ENCODE measurements around the gene MCCC1.
"Not testable (repeated sequence)": the region's sequence is repeated elsewhere in the genome, so short reads cannot be mapped to it uniquely, and the experiment has no call there.

The MCCC1 gene

DNA sequence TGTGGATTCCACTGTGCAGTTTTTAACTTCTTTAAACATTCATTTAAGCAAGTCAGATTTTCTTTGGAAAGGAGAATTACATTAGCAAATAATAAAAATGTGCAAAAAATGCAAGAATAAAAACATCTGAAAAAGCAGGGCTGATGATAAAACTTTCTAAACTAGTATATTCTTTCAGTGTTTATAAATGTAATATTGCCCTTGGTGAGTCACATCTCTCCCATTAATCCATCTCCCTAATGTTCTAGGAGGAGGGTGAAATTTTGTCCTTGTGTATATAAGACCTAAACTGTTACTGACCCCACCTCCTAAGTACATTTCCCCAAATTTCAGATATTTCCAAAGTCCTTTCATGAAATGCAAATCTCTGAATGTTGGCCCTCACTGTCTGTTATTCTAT is 90.5 kb downstream of the MCCC1 start:
- DNase-seq (ENCODE audit: extremely low spot score) = no peak
- ChIA-PET POLR2A (no interaction called here), CTCF (no interaction called here)
- TF ChIP-seq, protein P1, sequence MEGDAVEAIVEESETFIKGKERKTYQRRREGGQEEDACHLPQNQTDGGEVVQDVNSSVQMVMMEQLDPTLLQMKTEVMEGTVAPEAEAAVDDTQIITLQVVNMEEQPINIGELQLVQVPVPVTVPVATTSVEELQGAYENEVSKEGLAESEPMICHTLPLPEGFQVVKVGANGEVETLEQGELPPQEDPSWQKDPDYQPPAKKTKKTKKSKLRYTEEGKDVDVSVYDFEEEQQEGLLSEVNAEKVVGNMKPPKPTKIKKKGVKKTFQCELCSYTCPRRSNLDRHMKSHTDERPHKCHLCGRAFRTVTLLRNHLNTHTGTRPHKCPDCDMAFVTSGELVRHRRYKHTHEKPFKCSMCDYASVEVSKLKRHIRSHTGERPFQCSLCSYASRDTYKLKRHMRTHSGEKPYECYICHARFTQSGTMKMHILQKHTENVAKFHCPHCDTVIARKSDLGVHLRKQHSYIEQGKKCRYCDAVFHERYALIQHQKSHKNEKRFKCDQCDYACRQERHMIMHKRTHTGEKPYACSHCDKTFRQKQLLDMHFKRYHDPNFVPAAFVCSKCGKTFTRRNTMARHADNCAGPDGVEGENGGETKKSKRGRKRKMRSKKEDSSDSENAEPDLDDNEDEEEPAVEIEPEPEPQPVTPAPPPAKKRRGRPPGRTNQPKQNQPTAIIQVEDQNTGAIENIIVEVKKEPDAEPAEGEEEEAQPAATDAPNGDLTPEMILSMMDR (IDR thresholded peaks at IDR 0.05; ENCODE audit: control extremely low read depth, extremely low read depth, low read depth, missing control alignments) = no peak

DNA sequence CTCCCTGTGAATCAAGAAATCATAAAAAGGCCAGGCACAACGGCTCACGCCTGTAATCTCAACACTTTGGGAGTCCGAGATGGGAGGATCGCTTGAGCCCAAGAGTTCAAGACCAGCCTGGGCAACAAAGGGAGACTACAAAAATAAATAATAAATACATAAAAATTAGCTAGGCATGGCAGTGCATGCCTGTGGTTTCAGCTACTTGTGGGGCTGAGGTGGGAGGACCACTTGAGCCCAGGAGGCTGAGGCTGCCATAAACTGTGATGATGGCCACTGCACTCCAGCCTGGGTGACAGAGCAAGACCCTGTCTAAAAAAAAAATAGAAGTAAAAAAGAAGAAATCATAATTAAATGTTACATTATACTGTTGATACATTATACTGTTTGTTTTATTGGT is 91.0 kb downstream of the MCCC1 start:
- ChIA-PET POLR2A (no interaction called here), CTCF (no interaction called here)
- TF ChIP-seq, protein P1 (IDR thresholded peaks at IDR 0.05; ENCODE audit: control extremely low read depth, extremely low read depth, low read depth, missing control alignments) = no peak
- no peak for DNase-seq (ENCODE audit: extremely low spot score)

DNA sequence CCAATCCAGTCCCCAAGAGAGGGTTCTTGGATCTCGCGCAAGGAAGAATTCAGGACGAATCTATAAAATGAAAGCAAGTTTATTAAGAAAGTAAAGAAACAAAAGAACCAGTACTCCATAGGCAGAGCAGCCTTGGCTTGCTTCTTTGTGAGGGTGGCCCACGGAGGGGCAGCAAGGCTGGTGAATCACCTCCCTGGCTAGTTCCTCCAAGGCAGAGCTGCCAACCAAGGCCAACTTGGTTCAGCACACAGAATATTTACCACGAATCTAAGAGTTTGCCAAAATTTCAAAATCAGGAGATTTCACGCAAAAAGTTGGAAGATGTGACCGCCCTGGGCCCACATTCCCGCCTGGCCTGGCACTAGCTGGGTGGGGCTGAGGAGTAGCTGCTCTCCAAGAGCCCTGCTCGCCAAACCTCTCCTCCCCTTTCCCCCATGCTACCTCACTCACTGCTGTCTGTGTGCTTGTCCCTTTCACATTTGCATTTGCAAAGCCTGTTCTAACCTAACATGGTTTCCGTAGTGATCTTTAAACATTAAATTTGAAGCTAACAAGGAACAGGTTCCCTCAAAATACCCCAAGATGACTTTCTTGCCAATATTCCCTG is 92.8 kb downstream of the MCCC1 start:
- DNase-seq (ENCODE audit: extremely low spot score) = no peak
- CTCF ChIA-PET = interaction anchor here (0.8 kb wide), 1 partner anchor 25 kb away, joined by 3 read pairs; no protein-coding TSS in a partner anchor
- TF ChIP-seq, protein P1 (IDR thresholded peaks at IDR 0.05; ENCODE audit: control extremely low read depth, extremely low read depth, low read depth, missing control alignments) = no peak
- POLR2A ChIA-PET = no interaction called here

DNA sequence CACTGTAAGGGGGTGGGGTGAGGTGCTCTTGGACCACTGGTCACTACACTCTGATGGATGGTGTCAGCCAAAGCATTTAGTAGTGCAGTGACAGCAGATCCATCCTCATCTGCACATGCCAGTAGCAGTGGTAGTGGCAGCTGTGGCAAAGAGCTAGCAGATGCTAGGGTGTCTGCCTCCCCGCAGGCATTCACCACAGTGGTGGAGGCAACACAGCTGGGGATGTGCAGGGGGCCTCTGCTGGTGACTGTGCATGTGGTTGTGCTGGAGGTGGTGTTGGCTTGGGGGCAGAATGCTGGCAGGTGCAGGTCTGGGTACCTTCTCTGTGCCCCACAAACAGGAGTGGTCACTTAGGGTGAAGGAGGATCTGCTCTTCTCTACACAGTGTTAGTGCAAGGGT is 99.5 kb downstream of the MCCC1 start:
- POLR2A ChIA-PET = no interaction called here
- DNase-seq (ENCODE audit: extremely low spot score) = no peak
- TF ChIP-seq, protein P1 (IDR thresholded peaks at IDR 0.05; ENCODE audit: control extremely low read depth, extremely low read depth, low read depth, missing control alignments) = no peak
- CTCF ChIA-PET = interaction anchor here (1.0 kb wide), 1 partner anchor 33 kb away, joined by 3 read pairs; no protein-coding TSS in a partner anchor

DNA sequence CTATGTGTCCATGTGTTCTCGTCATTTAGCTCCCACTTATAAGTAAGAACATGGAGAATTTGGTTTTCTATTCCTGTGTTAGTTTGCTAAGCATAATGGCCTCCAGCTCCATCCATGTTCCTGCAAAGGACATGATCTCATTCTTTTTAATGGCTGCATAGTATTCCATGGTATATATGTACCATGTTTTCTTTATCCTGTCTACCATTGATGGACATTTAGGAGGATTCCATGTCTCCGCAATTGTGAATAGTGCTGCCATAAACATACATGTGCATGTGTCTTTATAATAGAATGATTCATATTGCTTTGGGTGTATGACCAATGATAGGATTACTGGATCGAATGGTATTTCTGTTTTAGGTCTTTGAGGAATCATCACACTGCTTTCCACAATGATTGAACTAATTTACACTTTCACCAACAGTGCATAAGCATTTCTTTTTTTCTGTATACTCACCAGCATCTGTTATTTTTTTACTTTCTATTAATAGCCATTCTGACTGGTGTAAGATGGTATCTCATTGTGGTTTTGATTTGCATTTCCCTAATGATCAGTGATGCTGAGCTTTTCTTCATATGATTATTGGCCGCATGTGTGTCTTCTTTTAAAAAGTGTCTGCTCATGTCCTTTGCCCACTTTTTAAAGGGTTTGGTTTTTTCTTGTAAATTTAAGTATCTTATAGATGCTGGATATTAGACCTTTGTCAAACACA is 105.7 kb downstream of the MCCC1 start:
- POLR2A ChIA-PET; DNase-seq (ENCODE audit: extremely low spot score): not testable (repeated sequence)
- CTCF ChIA-PET = interaction anchor here (1.2 to 1.6 kb wide), 2 partner anchors 11 to 18 kb away, joined by 3 read pairs; no protein-coding TSS in a partner anchor

DNA sequence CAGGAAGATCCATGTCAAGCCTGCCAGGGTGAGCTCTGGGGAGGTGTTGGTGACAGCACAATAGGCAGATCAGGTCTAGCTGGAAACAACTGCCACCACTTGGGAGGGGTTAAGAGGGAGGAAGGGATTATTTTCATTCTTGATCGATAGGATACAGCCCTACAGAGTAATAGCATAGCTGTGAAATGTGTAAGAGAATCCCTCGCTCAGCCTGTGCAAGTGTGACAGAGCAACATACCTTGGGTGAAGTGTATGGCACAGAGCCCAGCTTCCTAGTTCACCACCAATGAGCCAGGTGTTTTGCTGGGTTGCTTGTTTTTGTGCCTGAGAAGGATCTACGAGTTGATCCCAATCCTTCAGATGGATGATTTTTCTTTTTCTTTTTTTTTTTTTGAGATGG is 109.7 kb downstream of the MCCC1 start:
- POLR2A ChIA-PET = no interaction called here
- CTCF ChIA-PET = interaction anchor here (0.8 to 1.6 kb wide), 3 partner anchors 9 to 60 kb away, joined by 3 read pairs; partner anchors contain the start of gene DCUN1D1
- DNase-seq (ENCODE audit: extremely low spot score) = no peak
- TF ChIP-seq, protein P1 (IDR thresholded peaks at IDR 0.05; ENCODE audit: control extremely low read depth, extremely low read depth, low read depth, missing control alignments) = no peak

DNA sequence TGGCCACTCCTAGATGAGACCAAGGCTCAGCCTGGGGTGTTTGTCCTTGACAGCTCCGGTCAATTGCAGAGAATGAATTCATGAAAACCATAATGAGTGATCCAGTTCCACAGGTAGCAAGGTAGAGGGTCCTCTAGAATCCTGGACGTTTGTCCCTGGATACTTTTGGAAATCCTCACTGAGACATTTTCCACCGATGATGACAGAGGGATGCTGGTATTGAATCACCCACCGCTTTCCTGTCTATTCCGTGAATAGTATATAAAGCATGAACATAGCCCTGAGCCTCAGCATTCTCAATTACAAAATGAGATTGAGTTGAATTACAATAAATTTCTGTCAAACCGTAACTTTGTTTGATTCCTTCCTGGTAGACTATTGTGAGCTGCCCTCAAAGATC is 113.3 kb downstream of the MCCC1 start:
- CTCF ChIA-PET = no interaction called here
- DNase-seq (ENCODE audit: extremely low spot score) = no peak
- TF ChIP-seq, protein P1 (IDR thresholded peaks at IDR 0.05; ENCODE audit: control extremely low read depth, extremely low read depth, low read depth, missing control alignments) = no peak
- POLR2A ChIA-PET = no interaction called here

Data from GM10248 (cell line).